Fibroblast of lung (primary cell): ENCODE results near the gene CD302. TPM values are rescaled to one million over a fixed set of nuclear protein-coding genes. Genes with fewer than 3 reads are reported as not detected.

Experiments
- DNase-seq, 2 donors: peaks; one replicate each; pipeline versions ENCODE4 v3.0.0 to v3.0.0-alpha.2; 2010; ENCODE audit warnings: low read depth in 2 of 2
- H2AFZ ChIP-seq: 2 replicates; pipeline ENCODE4 v1.5.1; 2012; ENCODE audit warnings: low read length, control low read depth, inconsistent platforms
- H3K27ac ChIP-seq: 2 replicates; pipeline ENCODE4 v1.5.1; 2011; ENCODE audit warnings: low read length, control low read depth; ENCODE audit not compliant: insufficient read depth
- H3K27me3 ChIP-seq: 2 replicates; pipeline ENCODE4 v1.5.1; 2011; ENCODE audit warnings: mild to moderate bottlenecking, low read length; ENCODE audit not compliant: control insufficient read depth, insufficient read depth
- H3K36me3 ChIP-seq: 2 replicates; pipeline ENCODE4 v1.5.1; 2011; ENCODE audit warnings: low read length; ENCODE audit not compliant: control insufficient read depth, insufficient read depth
- H3K4me1 ChIP-seq: 2 replicates; pipeline ENCODE4 v1.5.1; 2011; ENCODE audit warnings: low read length; ENCODE audit not compliant: control insufficient read depth, insufficient read depth; ENCODE audit errors: extremely low read depth
- H3K4me2 ChIP-seq: 2 replicates; pipeline ENCODE4 v1.5.1; 2011; ENCODE audit warnings: low read length, control low read depth; ENCODE audit not compliant: insufficient read depth; ENCODE audit errors: extremely low read depth
- H3K4me3 ChIP-seq, 4 experiments: fragments of 200-600 bp in 1 of 4; sonication (generic) in 1 of 4; replicated peaks in 1 of 4; 2 replicates each; pipeline ENCODE4 v1.5.1; 2011 to 2016; ENCODE audit warnings: low read length in 4 of 4, low read depth in 3 of 4, mild to moderate bottlenecking in 3 of 4, control low read depth in 2 of 4, inconsistent platforms in 1 of 4, mixed read lengths in 1 of 4; ENCODE audit not compliant: insufficient read depth in 1 of 4; ENCODE audit errors: control extremely low read depth in 1 of 4
- H3K79me2 ChIP-seq: 2 replicates; pipeline ENCODE4 v1.5.1; 2012; ENCODE audit warnings: mild to moderate bottlenecking, low read length, inconsistent platforms; ENCODE audit not compliant: control insufficient read depth, insufficient read depth
- H3K9ac ChIP-seq: 2 replicates; pipeline ENCODE4 v1.5.1; 2011; ENCODE audit warnings: mild to moderate bottlenecking, low read length, control low read depth; ENCODE audit not compliant: insufficient read depth
- H3K9me3 ChIP-seq: 2 replicates; pipeline ENCODE4 v1.5.1; 2012; ENCODE audit warnings: low read depth, low read length; ENCODE audit not compliant: control insufficient read depth, insufficient read depth
- H4K20me1 ChIP-seq: 2 replicates; pipeline ENCODE4 v1.5.1; 2011; ENCODE audit warnings: low read length; ENCODE audit not compliant: control insufficient read depth, insufficient read depth; ENCODE audit errors: extremely low read depth
- EZH2 ChIP-seq: IDR thresholded peaks from 2 replicates; pipeline ENCODE4 v1.5.1; 2012; ENCODE audit warnings: low read length, control low read depth, mild to moderate bottlenecking; ENCODE audit errors: missing control alignments
- polyA plus RNA-seq, 2 donors: library from polyadenylated mRNA; depleted of rRNA in 1 of 2; stranded (reverse) in 1 of 2; unstranded in 1 of 2; fragments of >200 nt; gene quantifications; 2 replicates each; pipeline ENCODE4 v1.2.1, GENCODE V29; 2011 to 2012; ENCODE audit warnings: missing spikeins in 1 of 2
- total RNA-seq: library from RNA; depleted of rRNA; stranded (reverse); fragments of >200 nt; gene quantifications from 2 replicates; pipeline ENCODE4 v1.2.1, GENCODE V29; 2014
- TF ChIP-seq, protein P1 (sequence below), 2 donors: IDR thresholded peaks in 1 of 2; conservative IDR thresholded peaks in 1 of 2; 1 replicate in 1 of 2; 2 replicates in 1 of 2; pipeline ENCODE4 v1.5.1; 2011 to 2012; ENCODE audit warnings: low read length in 2 of 2, control low read depth in 1 of 2, inconsistent platforms in 1 of 2, low read depth in 1 of 2, mild to moderate bottlenecking in 1 of 2

CD302 gene
- total and polyA plus RNA-seq, 2 donors (not counting 1 experiment from before 2014, with no cell fraction given): 9.4 to 19.1 TPM

- DNase-seq: no peak
- Histone ChIP-seq H4K20me1 (no peaks in the 10 kb centered on the region), H3K4me1 (no peaks in the 10 kb centered on the region), H3K27ac (no peak overlapping the region), H3K36me3 (no peaks in the 10 kb centered on the region), H3K79me2 (no peaks in the 10 kb centered on the region), H3K9ac (no peak overlapping the region), H2AFZ (no peak overlapping the region), H3K9me3 (no peaks in the 10 kb centered on the region), H3K4me3 (no peak overlapping the region), H3K4me2 (no peak overlapping the region), H3K27me3 (no peaks in the 10 kb centered on the region)
- TF ChIP-seq EZH2: no peak
- TF ChIP-seq, protein P1, sequence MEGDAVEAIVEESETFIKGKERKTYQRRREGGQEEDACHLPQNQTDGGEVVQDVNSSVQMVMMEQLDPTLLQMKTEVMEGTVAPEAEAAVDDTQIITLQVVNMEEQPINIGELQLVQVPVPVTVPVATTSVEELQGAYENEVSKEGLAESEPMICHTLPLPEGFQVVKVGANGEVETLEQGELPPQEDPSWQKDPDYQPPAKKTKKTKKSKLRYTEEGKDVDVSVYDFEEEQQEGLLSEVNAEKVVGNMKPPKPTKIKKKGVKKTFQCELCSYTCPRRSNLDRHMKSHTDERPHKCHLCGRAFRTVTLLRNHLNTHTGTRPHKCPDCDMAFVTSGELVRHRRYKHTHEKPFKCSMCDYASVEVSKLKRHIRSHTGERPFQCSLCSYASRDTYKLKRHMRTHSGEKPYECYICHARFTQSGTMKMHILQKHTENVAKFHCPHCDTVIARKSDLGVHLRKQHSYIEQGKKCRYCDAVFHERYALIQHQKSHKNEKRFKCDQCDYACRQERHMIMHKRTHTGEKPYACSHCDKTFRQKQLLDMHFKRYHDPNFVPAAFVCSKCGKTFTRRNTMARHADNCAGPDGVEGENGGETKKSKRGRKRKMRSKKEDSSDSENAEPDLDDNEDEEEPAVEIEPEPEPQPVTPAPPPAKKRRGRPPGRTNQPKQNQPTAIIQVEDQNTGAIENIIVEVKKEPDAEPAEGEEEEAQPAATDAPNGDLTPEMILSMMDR (conservative IDR thresholded peaks at IDR 0.05 in 1 of 2, IDR thresholded peaks at IDR 0.05 in 1 of 2; ENCODE audit: low read depth in 1 of 2, low read length in 2 of 2): no peak
Observed at GRCh38 chr2:159775021-159775420, 23.0 kb downstream of the CD302 start.

DNA sequence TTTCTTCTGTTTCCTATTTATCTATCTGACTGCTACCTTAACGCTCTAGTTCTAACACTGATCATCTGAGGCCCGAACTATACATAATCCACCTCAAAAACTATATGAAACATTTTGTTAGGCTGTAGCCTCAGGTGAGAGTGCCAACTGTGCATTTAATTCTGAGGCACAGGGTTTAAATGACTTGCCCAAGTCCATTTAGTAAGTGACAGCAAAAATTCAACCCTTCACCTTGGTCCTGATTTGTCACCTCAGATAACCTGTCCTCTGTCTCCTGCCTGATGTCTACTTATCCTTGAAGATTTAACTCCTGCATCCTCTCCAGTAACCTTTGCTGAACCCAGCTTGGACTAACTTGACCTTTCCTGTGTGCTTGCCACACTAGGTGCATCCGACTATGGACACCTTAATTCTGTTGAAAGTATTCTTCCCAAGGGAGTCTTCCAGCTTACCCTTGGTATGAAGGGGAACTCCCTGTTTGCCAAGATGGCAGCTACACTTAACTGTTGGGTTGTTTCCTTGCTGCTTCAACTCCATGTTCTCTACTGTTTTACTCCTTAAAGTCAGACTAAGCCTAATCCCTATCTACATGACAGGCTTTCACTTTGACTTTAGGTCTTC, 23.5 kb downstream of the CD302 start:
- Histone ChIP-seq H3K4me1 (no peaks in the 10 kb centered on the region), H3K27me3 (no peaks in the 10 kb centered on the region), H2AFZ (no peak overlapping the region), H3K4me3 (no peak overlapping the region), H3K9me3 (no peaks in the 10 kb centered on the region), H3K9ac (no peak overlapping the region), H3K36me3 (no peaks in the 10 kb centered on the region), H3K27ac (no peak overlapping the region), H3K79me2 (no peaks in the 10 kb centered on the region), H3K4me2 (no peak overlapping the region), H4K20me1 (no peaks in the 10 kb centered on the region)
- no peak for TF ChIP-seq EZH2
- TF ChIP-seq, protein P1 (conservative IDR thresholded peaks at IDR 0.05 in 1 of 2, IDR thresholded peaks at IDR 0.05 in 1 of 2; ENCODE audit: low read depth in 1 of 2, low read length in 2 of 2): no peak
- no peak for DNase-seq

DNA sequence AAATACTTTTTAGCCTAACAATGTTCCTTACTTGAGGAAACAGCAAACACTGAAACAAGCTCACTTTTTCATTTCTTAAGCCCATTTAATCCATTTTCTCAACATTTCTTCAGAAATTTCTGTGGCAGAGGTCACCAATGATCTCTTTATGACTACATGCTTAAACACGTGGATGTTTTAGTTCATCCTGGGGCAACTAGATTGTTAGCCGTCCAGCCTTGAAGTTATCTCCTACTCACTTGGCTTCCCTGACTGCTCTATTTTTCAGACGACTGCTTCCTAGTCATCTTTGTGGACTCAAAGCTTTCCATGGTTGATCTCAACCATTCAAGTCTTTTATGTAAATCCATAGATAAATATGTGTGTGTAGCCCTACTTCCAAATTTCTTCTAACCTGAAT, 24.1 kb downstream of the CD302 start:
- DNase-seq: no peak
- H2AFZ ChIP-seq: no peak overlapping the region
- H3K9ac ChIP-seq: no peak overlapping the region
- TF ChIP-seq, protein P1 (conservative IDR thresholded peaks at IDR 0.05 in 1 of 2, IDR thresholded peaks at IDR 0.05 in 1 of 2; ENCODE audit: low read depth in 1 of 2, low read length in 2 of 2): no peak
- TF ChIP-seq EZH2: no peak
- no peaks in the 10 kb centered on the region for H3K36me3 ChIP-seq
- H4K20me1 ChIP-seq: no peaks in the 10 kb centered on the region
- H3K79me2 ChIP-seq: no peaks in the 10 kb centered on the region
- no peak overlapping the region for H3K4me2 ChIP-seq
- H3K4me3 ChIP-seq: no peak overlapping the region
- H3K4me1 ChIP-seq: no peaks in the 10 kb centered on the region
- no peaks in the 10 kb centered on the region for H3K9me3 ChIP-seq
- no peak overlapping the region for H3K27ac ChIP-seq
- H3K27me3 ChIP-seq: no peaks in the 10 kb centered on the region
